GM12878 (cell line): ENCODE data around the gene TP53INP2. TPM values are rescaled to one million over a fixed set of nuclear protein-coding genes. Genes with fewer than 3 reads are reported as not detected.

Experiments used
- ATAC-seq: fragments of 200-7000 bp; cut with Tn5 transposase; 3 replicates; pipeline ENCODE4 v1.9.1; 2020; ENCODE audit warnings: mild to moderate bottlenecking, moderate library complexity
- BruUV-seq: library from RNA; stranded (reverse); fragments of 400-500 nt; replicated peaks from 2 replicates; lab custom pipeline; 2021; lab: Mats Ljungman, UMichigan
- CTCF ChIA-PET: fragments of 300-600 bp; sonication (Branson Sonifier 250); formaldehyde crosslinking; extraction: SDS; loops from one replicate; lab custom pipeline; 2021; ENCODE audit warnings: inconsistent platforms; lab: Yijun Ruan, JAX
- POLR2A ChIA-PET: fragments of 350-600 bp; formaldehyde crosslinking; extraction: SDS; loops from one replicate; lab custom pipeline; 2021; ENCODE audit warnings: inconsistent platforms; lab: Charles Lee
- RAD21 ChIA-PET: fragments of 300-600 bp; sonication (Branson Sonifier 250); formaldehyde crosslinking; loops from one replicate; lab custom pipeline; 2023; ENCODE audit warnings: antibody characterized with exemption; ENCODE audit not compliant: unreplicated experiment; lab: Charles Lee
- SMC1A ChIA-PET: fragments of 300-600 bp; sonication (Branson Sonifier 250); formaldehyde crosslinking; loops from one replicate; lab custom pipeline; 2023; ENCODE audit not compliant: unreplicated experiment, uncharacterized antibody; lab: Charles Lee
- DNase-seq: peaks from one replicate; pipeline ENCODE4 v3.0.0-alpha.2; 2011; ENCODE audit warnings: low read depth, low spot score
- FAIRE-seq: peaks from 3 replicates; lab custom pipeline; 2011; peaks lifted over from hg19 to GRCh38; lab: Jason Lieb, UNC
- H2AFZ ChIP-seq: 2 replicates; pipeline ENCODE4 v1.6.0; 2011; ENCODE audit warnings: low read depth, low read length, control low read depth; ENCODE audit not compliant: control insufficient read depth
- H3K27ac ChIP-seq: 2 replicates; pipeline ENCODE4 v1.5.1; 2011; ENCODE audit warnings: control low read depth; ENCODE audit not compliant: control insufficient read depth, insufficient read depth
- H3K27me3 ChIP-seq, 2 experiments: replicated peaks in 1 of 2; 2 replicates each; pipeline versions ENCODE4 v1.6.0 to v1.6.1; 2011; ENCODE audit warnings: low read length in 1 of 2; ENCODE audit not compliant: control insufficient read depth in 2 of 2, insufficient read depth in 2 of 2
- H3K36me3 ChIP-seq, 2 experiments: 2 replicates each; pipeline ENCODE4 v1.5.1; 2011; ENCODE audit warnings: low read length in 1 of 2; ENCODE audit not compliant: control insufficient read depth in 2 of 2, insufficient read depth in 2 of 2
- H3K4me1 ChIP-seq: 2 replicates; pipeline ENCODE4 v1.6.1; 2011; ENCODE audit warnings: mild to moderate bottlenecking, low read length, moderate library complexity, mixed read lengths; ENCODE audit not compliant: control insufficient read depth, insufficient read depth
- H3K4me2 ChIP-seq: 2 replicates; pipeline ENCODE4 v1.6.0; 2011; ENCODE audit warnings: control low read depth; ENCODE audit not compliant: control insufficient read depth, insufficient read depth
- H3K4me3 ChIP-seq: fragments of 200-600 bp; sonication (generic); 2 replicates; pipeline ENCODE4 v1.5.1; 2016
- H3K79me2 ChIP-seq: 2 replicates; pipeline ENCODE4 v1.6.0; 2011; ENCODE audit warnings: low read length; ENCODE audit not compliant: control insufficient read depth, insufficient read depth
- H3K9ac ChIP-seq: 2 replicates; pipeline ENCODE4 v1.8.0; 2011; ENCODE audit warnings: low read length, control low read depth, mixed read lengths; ENCODE audit not compliant: control insufficient read depth, insufficient read depth
- H3K9me3 ChIP-seq: replicated peaks from 3 replicates; pipeline ENCODE4 v1.5.1; 2011; ENCODE audit warnings: mild to moderate bottlenecking, low read length; ENCODE audit not compliant: control insufficient read depth, insufficient read depth
- H4K20me1 ChIP-seq: 2 replicates; pipeline ENCODE4 v1.6.0; 2011; ENCODE audit not compliant: control insufficient read depth, insufficient read depth
- EGR1 ChIP-seq, 2 experiments: IDR thresholded peaks; 1 replicate in 1 of 2; 2 replicates in 1 of 2; pipeline ENCODE4 v1.6.1; 2011 to 2012; ENCODE audit warnings: low read depth in 2 of 2, low read length in 2 of 2, borderline replicate concordance in 1 of 2, mild to moderate bottlenecking in 1 of 2, moderate library complexity in 1 of 2
- ETV6 ChIP-seq, 2 experiments: fragments of 450-650 bp in 1 of 2; IDR thresholded peaks in 1 of 2; conservative IDR thresholded peaks in 1 of 2; 2 replicates each; pipeline ENCODE4 v1.6.1; 2014; ENCODE audit warnings: antibody characterized with exemption in 1 of 2, borderline replicate concordance in 1 of 2, low read depth in 1 of 2, mild to moderate bottlenecking in 1 of 2, moderate library complexity in 1 of 2
- EZH2 ChIP-seq: IDR thresholded peaks from 2 replicates; pipeline ENCODE4 v1.6.1; 2012; ENCODE audit warnings: low read depth, mild to moderate bottlenecking, control low read depth, inconsistent platforms, low read length, borderline replicate concordance; ENCODE audit not compliant: control insufficient read depth
- NFYA ChIP-seq: IDR thresholded peaks from 2 replicates; pipeline ENCODE4 v1.6.1; 2011; ENCODE audit warnings: low read depth, mild to moderate bottlenecking, low read length, improper control_type of control experiment, borderline replicate concordance
- NR2C1 ChIP-seq: fragments of 450-650 bp; IDR thresholded peaks from 2 replicates; pipeline ENCODE4 v1.6.1; 2017; ENCODE audit warnings: antibody characterized with exemption, mild to moderate bottlenecking, moderate library complexity
- PAX5 ChIP-seq: IDR thresholded peaks from 2 replicates; pipeline ENCODE4 v1.6.1; 2011; ENCODE audit warnings: low read depth, low read length, borderline replicate concordance
- POU2F2 ChIP-seq: IDR thresholded peaks from 3 replicates; pipeline ENCODE4 v1.6.1; 2011; ENCODE audit warnings: low read depth, mild to moderate bottlenecking, low read length, borderline replicate concordance
- RAD51 ChIP-seq: fragments of 450-650 bp; IDR thresholded peaks from 2 replicates; pipeline ENCODE4 v1.6.1; 2016; ENCODE audit warnings: moderate library complexity, mild to moderate bottlenecking, inconsistent platforms
- RELB ChIP-seq: fragments of 450-650 bp; IDR thresholded peaks from 2 replicates; pipeline ENCODE4 v1.6.1; 2017; ENCODE audit warnings: low read depth, mild to moderate bottlenecking, moderate library complexity
- SIN3A ChIP-seq: IDR thresholded peaks from 2 replicates; pipeline ENCODE4 v1.6.1; 2012; ENCODE audit warnings: low read depth, low read length, improper control_type of control experiment
- SKIL ChIP-seq: fragments of 450-650 bp; IDR thresholded peaks from 2 replicates; pipeline ENCODE4 v1.6.1; 2017; ENCODE audit warnings: mild to moderate bottlenecking, low read depth, inconsistent platforms; ENCODE audit not compliant: poor library complexity, severe bottlenecking
- SMAD1 ChIP-seq: fragments of 450-650 bp; IDR thresholded peaks from 2 replicates; pipeline ENCODE4 v1.6.1; 2018; ENCODE audit warnings: mild to moderate bottlenecking, low read depth; ENCODE audit not compliant: partially characterized antibody
- TAF1 ChIP-seq: IDR thresholded peaks from 2 replicates; pipeline ENCODE4 v1.6.1; 2011; ENCODE audit warnings: mild to moderate bottlenecking, low read depth, low read length, borderline replicate concordance
- ZNF24 ChIP-seq: fragments of 450-650 bp; IDR thresholded peaks from 2 replicates; pipeline ENCODE4 v1.6.1; 2017; ENCODE audit warnings: antibody characterized with exemption, mild to moderate bottlenecking
- WGBS: methylation state at CpG from one replicate; pipeline ENCODE4 v1.1.6; 2016; ENCODE audit warnings: low lambda C conversion rate; ENCODE audit not compliant: insufficient replicate concordance, insufficient coverage; ENCODE audit errors: missing lambda C conversion rate; 5-methylcytosine and 5-hydroxymethylcytosine counted together
- in situ Hi-C: fragments of 300-500 bp; cut with MboI; formaldehyde crosslinking; loops from 9 replicates; pipeline ENCODE4 v1.14.3; 2018; ENCODE audit warnings: mixed read lengths
- intact Hi-C: fragments of 100-400 bp; cut with micrococcal nuclease; formaldehyde crosslinking; loops from one replicate; pipeline ENCODE4 v1.14.2; 2022; ENCODE audit not compliant: unreplicated experiment
- polyA plus RNA-seq, 11 experiments: library from polyadenylated mRNA; depleted of rRNA in 4 of 11; unstranded in 6 of 11; stranded (reverse) in 5 of 11; fragments of >200 nt; fragmentation: Nextera tagmentation in 4 of 11; fragmentation: Illumina TruSeq in 1 of 11; extraction: Ambion mirVana in 4 of 11; extraction: Trizol in 1 of 11; gene quantifications; 1 replicate in 1 of 11; 2 replicates in 10 of 11; pipeline versions ENCODE4 v1.2.1 to v1.2.3, GENCODE V29; 2011 to 2016; ENCODE audit warnings: inconsistent platforms in 2 of 11, missing spikeins in 2 of 11, low read depth in 1 of 11
- total RNA-seq, 4 experiments: library from RNA; depleted of rRNA in 3 of 4; stranded (reverse); fragments of >200 nt in 3 of 4; fragmentation: Illumina TruSeq in 1 of 4; extraction: Trizol in 1 of 4; gene quantifications; 2 replicates each; pipeline versions ENCODE4 v1.2.1 to v1.2.3, GENCODE V29; 2013 to 2021

TP53INP2 gene
- total and polyA plus RNA-seq, 10 of the 15 experiments (the other 5 are each of a cell fraction or from before 2014, with no cell fraction given), result 2.8 to 16.0 (median 4.0) TPM

- FAIRE-seq (no peak), DNase-seq (no peak), ATAC-seq (no peak)
- 90% methylated on average over 5 of the region's 5 CpGs for WGBS
- Histone ChIP-seq H3K36me3 (no peaks in the 10 kb centered on the region; a peak in 1 of 4 replicates), H3K27ac (no peak overlapping the region), H3K9ac (no peak overlapping the region), H3K27me3 (no peaks in the 10 kb centered on the region), H3K9me3 (no peaks in the 10 kb centered on the region), H2AFZ (no peak overlapping the region), H4K20me1 (no peaks in the 10 kb centered on the region), H3K79me2 (peaks cover 17% of the 10 kb centered on the region), H3K4me1 (no peaks in the 10 kb centered on the region; the same call in 1 of the 2 replicates), H3K4me2 (no peak overlapping the region), H3K4me3 (no peak overlapping the region)
- POLR2A ChIA-PET, result no interaction called here
- intact Hi-C loops, result no loop called here
- in situ Hi-C loops, result no loop called here
- SMC1A ChIA-PET, result interaction anchor here (0.6 to 1.4 kb wide), 5 partner anchors 10 to 135 kb away, joined by 3 to 7 read pairs (median 3); no protein-coding TSS in a partner anchor
- CTCF ChIA-PET, result interaction anchor here (0.7 to 0.8 kb wide), 2 partner anchors 93 to 97 kb away, joined by 3 read pairs; no protein-coding TSS in a partner anchor
- TF ChIP-seq RELB, result no peak
- TF ChIP-seq SIN3A, result no peak
- TF ChIP-seq NR2C1, result no peak
- no peak for TF ChIP-seq EGR1 (IDR thresholded peaks at IDR 0.05; ENCODE audit: borderline replicate concordance in 1 of 2, low read depth in 2 of 2, low read length in 2 of 2)
- no peak for TF ChIP-seq ETV6 (conservative IDR thresholded peaks at IDR 0.05 in 1 of 2, IDR thresholded peaks at IDR 0.05 in 1 of 2; ENCODE audit: borderline replicate concordance in 1 of 2, low read depth in 1 of 2)
- TF ChIP-seq ZNF24, result no peak
- no peak for TF ChIP-seq SKIL
- no peak for TF ChIP-seq PAX5
- no peak for TF ChIP-seq RAD51
- TF ChIP-seq NFYA, result no peak
- no peak for TF ChIP-seq EZH2
- no peak for TF ChIP-seq TAF1
- no peak for TF ChIP-seq POU2F2
- TF ChIP-seq SMAD1, result no peak
- RAD21 ChIA-PET, result no interaction called here
- BruUV-seq, result no TSS peak
Measured at GRCh38 chr20:34673412-34673811, 30.7 kb upstream of the TP53INP2 start.
